Measurements from ENCODE around the gene GXYLT1. TPM values are rescaled to one million over a fixed set of nuclear protein-coding genes. Genes with fewer than 3 reads are reported as not detected.

Gene GXYLT1
- total and polyA plus RNA-seq, 2 of the 13 experiments (the other 11 are each of a cell fraction or from before 2014, with no cell fraction given), result 7.8 to 17.0 TPM

- TF ChIP-seq PRDM15 (CRISPR knock-in tag; IDR thresholded peaks at IDR 0.05), result no peak
- no peak for TF ChIP-seq ZBTB4 (CRISPR knock-in tag; IDR thresholded peaks at IDR 0.05; ENCODE audit: borderline replicate concordance)
- TF ChIP-seq HDAC1 (CRISPR knock-in tag; IDR thresholded peaks at IDR 0.05), result peak; percentile 49
- TF ChIP-seq KLF13 (CRISPR knock-in tag; IDR thresholded peaks at IDR 0.05), result 0 out of 2 replicates have a peak, but pooled peaks have one; percentile 48
- TF ChIP-seq NFIC (IDR thresholded peaks at IDR 0.05; ENCODE audit: low read length), result no peak
- peak; percentile 69; the same call in 1 of the 2 replicates for TF ChIP-seq TSC22D2 (CRISPR knock-in tag; IDR thresholded peaks at IDR 0.05; ENCODE audit: borderline replicate concordance)
- TF ChIP-seq ZBTB2 (CRISPR knock-in tag; IDR thresholded peaks at IDR 0.05; ENCODE audit: low read depth), result peak; percentile 63; the same call in 1 of the 2 replicates
- peak; percentile 88 for TF ChIP-seq HOXA9 (CRISPR knock-in tag; IDR thresholded peaks at IDR 0.05; ENCODE audit: borderline replicate concordance)
- TF ChIP-seq ZSCAN21 (CRISPR knock-in tag; IDR thresholded peaks at IDR 0.05; ENCODE audit: borderline replicate concordance), result peak; percentile 96; the same call in 1 of the 2 replicates
- peak; percentile 62; the same call in 1 of the 2 replicates for TF ChIP-seq ZNF441 (CRISPR knock-in tag; IDR thresholded peaks at IDR 0.05; ENCODE audit: borderline replicate concordance)
- peak; percentile 90 for TF ChIP-seq KDM3A (CRISPR knock-in tag; IDR thresholded peaks at IDR 0.05; ENCODE audit: low read depth)
- no peak for TF ChIP-seq MED8 (CRISPR knock-in tag; IDR thresholded peaks at IDR 0.05; ENCODE audit: insufficient replicate concordance)
- peak; percentile 41; the same call in 1 of the 2 replicates for TF ChIP-seq CREB1 (IDR thresholded peaks at IDR 0.05)
- no peak for TF ChIP-seq CREB1 (CRISPR knock-in tag; IDR thresholded peaks at IDR 0.05)
- peak; percentile 62; the same call in 1 of the 2 replicates for TF ChIP-seq FOXK1 (CRISPR knock-in tag; IDR thresholded peaks at IDR 0.05; ENCODE audit: borderline replicate concordance, low read depth)
- peak; percentile 68 for TF ChIP-seq ZNF503 (CRISPR knock-in tag; IDR thresholded peaks at IDR 0.05)
- peak; percentile 96 for TF ChIP-seq SMAD1 (CRISPR knock-in tag; IDR thresholded peaks at IDR 0.05; ENCODE audit: borderline replicate concordance, low read depth)
These were observed at the start of gene GXYLT1 (continued) for GRCh38 chr12:42144408-42145196.

Measured in HepG2 (cell line).